HepG2 (cell line): ENCODE data around the gene ZBTB46. TPM values are rescaled to one million over a fixed set of nuclear protein-coding genes. Genes with fewer than 3 reads are reported as not detected.

ENCODE experiments used
- ARNT2 ChIP-seq: sonication (generic); formaldehyde crosslinking; IDR thresholded peaks from 2 replicates; pipeline ENCODE4 v1.8.0; 2022; ENCODE audit warnings: mild to moderate bottlenecking, low read depth, missing genetic modification reagents, moderate library complexity
- KMT2B ChIP-seq: IDR thresholded peaks from 2 replicates; pipeline ENCODE4 v1.6.1; 2016; ENCODE audit warnings: missing genetic modification reagents, missing compliant biosample characterization
- MYC ChIP-seq: sonication (generic); formaldehyde crosslinking; IDR thresholded peaks from 2 replicates; pipeline ENCODE4 v1.9.0; 2021; ENCODE audit warnings: missing genetic modification reagents, borderline replicate concordance
- NR2F2 ChIP-seq: IDR thresholded peaks from 2 replicates; pipeline ENCODE4 v1.6.1; 2012; ENCODE audit warnings: low read depth, inconsistent platforms, borderline replicate concordance
- RARA ChIP-seq: IDR thresholded peaks from 2 replicates; pipeline ENCODE4 v1.6.1; 2016; ENCODE audit warnings: missing genetic modification reagents, missing compliant biosample characterization
- REPIN1 ChIP-seq: sonication (generic); formaldehyde crosslinking; IDR thresholded peaks from 2 replicates; pipeline ENCODE4 v1.8.0; 2022; ENCODE audit warnings: missing genetic modification reagents, low read depth, mild to moderate bottlenecking, borderline replicate concordance
- SMARCC2 ChIP-seq: fragments of 450-650 bp; IDR thresholded peaks from 2 replicates; pipeline ENCODE4 v1.6.1; 2017; ENCODE audit warnings: antibody characterized with exemption, mild to moderate bottlenecking
- SYNCRIP ChIP-seq: fragments of 200-400 bp; formaldehyde crosslinking; IDR thresholded peaks from 2 replicates; pipeline ENCODE4 v1.6.1; 2018; ENCODE audit warnings: mild to moderate bottlenecking, low read depth, low read length; ENCODE audit not compliant: insufficient read depth
- ZGPAT ChIP-seq: IDR thresholded peaks from 2 replicates; pipeline ENCODE4 v1.6.1; 2016; ENCODE audit warnings: mild to moderate bottlenecking
- ZNF232 ChIP-seq: sonication (generic); formaldehyde crosslinking; IDR thresholded peaks from 2 replicates; pipeline ENCODE4 v1.4.0; 2020; ENCODE audit warnings: missing genetic modification reagents, borderline replicate concordance
- ZNF335 ChIP-seq: sonication (generic); formaldehyde crosslinking; IDR thresholded peaks from 2 replicates; pipeline ENCODE4 v1.4.0; 2020; ENCODE audit warnings: missing genetic modification reagents
- ZNF800 ChIP-seq: sonication (generic); formaldehyde crosslinking; IDR thresholded peaks from 2 replicates; pipeline ENCODE4 v1.4.0; 2020; ENCODE audit warnings: missing genetic modification reagents
- polyA plus RNA-seq, 8 experiments: library from polyadenylated mRNA; depleted of rRNA in 3 of 8; stranded (reverse) in 7 of 8; unstranded in 1 of 8; fragments of >200 nt; fragmentation: Illumina TruSeq in 4 of 8; extraction: Trizol in 4 of 8; gene quantifications; 2 replicates each; pipeline versions ENCODE4 v1.2.1 to v1.2.3, GENCODE V29; 2011 to 2016; ENCODE audit warnings: low read depth in 4 of 8, missing spikeins in 1 of 8, mixed read lengths in 1 of 8; ENCODE audit not compliant: insufficient read depth in 1 of 8
- total RNA-seq, 5 experiments: library from RNA; depleted of rRNA; stranded (reverse); fragments of >200 nt; fragmentation: Illumina TruSeq; extraction: Trizol; gene quantifications; 2 replicates each; pipeline ENCODE4 v1.2.3, GENCODE V29; 2016; ENCODE audit warnings: low read depth in 1 of 5
- TF ChIP-seq, protein P1 (sequence below), 2 experiments: fragments of 450-650 bp in 1 of 2; sonication (generic) in 1 of 2; formaldehyde crosslinking in 1 of 2; IDR thresholded peaks; 2 replicates each; pipeline versions ENCODE4 v1.6.1 to v1.8.0; 2016 to 2022; ENCODE audit warnings: antibody characterized with exemption in 1 of 2, mild to moderate bottlenecking in 1 of 2, missing genetic modification reagents in 1 of 2
- TF ChIP-seq, protein P2 (sequence below): fragments of 450-650 bp; IDR thresholded peaks from 2 replicates; pipeline ENCODE4 v1.6.1; 2017

The ZBTB46 gene
- total and polyA plus RNA-seq, 2 of the 13 experiments (the other 11 are each of a cell fraction or from before 2014, with no cell fraction given): 1.6 to 13.5 TPM

- TF ChIP-seq ZNF800 (CRISPR knock-in tag) (0 out of 2 replicates have a peak, but pooled peaks have one; percentile 53), ARNT2 (CRISPR knock-in tag) (0 out of 2 replicates have a peak, but pooled peaks have one; percentile 22), ZGPAT (CRISPR knock-in tag) (no peak; the same call in 1 of the 2 replicates), KMT2B (CRISPR knock-in tag) (no peak), RARA (CRISPR knock-in tag) (peak; percentile 33), MYC (peak; percentile 68; the same call in 1 of the 2 replicates), NR2F2 (no peak), SMARCC2 (no peak), REPIN1 (CRISPR knock-in tag) (no peak), ZNF335 (CRISPR knock-in tag) (no peak), SYNCRIP (no peak), ZNF232 (CRISPR knock-in tag) (peak; percentile 45; the same call in 1 of the 2 replicates)
- TF ChIP-seq, protein P1, sequence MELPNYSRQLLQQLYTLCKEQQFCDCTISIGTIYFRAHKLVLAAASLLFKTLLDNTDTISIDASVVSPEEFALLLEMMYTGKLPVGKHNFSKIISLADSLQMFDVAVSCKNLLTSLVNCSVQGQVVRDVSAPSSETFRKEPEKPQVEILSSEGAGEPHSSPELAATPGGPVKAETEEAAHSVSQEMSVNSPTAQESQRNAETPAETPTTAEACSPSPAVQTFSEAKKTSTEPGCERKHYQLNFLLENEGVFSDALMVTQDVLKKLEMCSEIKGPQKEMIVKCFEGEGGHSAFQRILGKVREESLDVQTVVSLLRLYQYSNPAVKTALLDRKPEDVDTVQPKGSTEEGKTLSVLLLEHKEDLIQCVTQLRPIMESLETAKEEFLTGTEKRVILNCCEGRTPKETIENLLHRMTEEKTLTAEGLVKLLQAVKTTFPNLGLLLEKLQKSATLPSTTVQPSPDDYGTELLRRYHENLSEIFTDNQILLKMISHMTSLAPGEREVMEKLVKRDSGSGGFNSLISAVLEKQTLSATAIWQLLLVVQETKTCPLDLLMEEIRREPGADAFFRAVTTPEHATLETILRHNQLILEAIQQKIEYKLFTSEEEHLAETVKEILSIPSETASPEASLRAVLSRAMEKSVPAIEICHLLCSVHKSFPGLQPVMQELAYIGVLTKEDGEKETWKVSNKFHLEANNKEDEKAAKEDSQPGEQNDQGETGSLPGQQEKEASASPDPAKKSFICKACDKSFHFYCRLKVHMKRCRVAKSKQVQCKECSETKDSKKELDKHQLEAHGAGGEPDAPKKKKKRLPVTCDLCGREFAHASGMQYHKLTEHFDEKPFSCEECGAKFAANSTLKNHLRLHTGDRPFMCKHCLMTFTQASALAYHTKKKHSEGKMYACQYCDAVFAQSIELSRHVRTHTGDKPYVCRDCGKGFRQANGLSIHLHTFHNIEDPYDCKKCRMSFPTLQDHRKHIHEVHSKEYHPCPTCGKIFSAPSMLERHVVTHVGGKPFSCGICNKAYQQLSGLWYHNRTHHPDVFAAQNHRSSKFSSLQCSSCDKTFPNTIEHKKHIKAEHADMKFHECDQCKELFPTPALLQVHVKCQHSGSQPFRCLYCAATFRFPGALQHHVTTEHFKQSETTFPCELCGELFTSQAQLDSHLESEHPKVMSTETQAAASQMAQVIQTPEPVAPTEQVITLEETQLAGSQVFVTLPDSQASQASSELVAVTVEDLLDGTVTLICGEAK (IDR thresholded peaks at IDR 0.05): no peak
- TF ChIP-seq, protein P1 (CRISPR knock-in tag; IDR thresholded peaks at IDR 0.05): no peak; the same call in 1 of the 2 replicates
- TF ChIP-seq, protein P2, sequence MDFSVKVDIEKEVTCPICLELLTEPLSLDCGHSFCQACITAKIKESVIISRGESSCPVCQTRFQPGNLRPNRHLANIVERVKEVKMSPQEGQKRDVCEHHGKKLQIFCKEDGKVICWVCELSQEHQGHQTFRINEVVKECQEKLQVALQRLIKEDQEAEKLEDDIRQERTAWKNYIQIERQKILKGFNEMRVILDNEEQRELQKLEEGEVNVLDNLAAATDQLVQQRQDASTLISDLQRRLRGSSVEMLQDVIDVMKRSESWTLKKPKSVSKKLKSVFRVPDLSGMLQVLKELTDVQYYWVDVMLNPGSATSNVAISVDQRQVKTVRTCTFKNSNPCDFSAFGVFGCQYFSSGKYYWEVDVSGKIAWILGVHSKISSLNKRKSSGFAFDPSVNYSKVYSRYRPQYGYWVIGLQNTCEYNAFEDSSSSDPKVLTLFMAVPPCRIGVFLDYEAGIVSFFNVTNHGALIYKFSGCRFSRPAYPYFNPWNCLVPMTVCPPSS: no peak
These were observed 17.2 kb upstream of the ZBTB46 start (continued) for GRCh38 chr20:63848003-63848911.
